GM23338 (cell line): ENCODE results near the gene PPP1R37. TPM values are rescaled to one million over a fixed set of nuclear protein-coding genes. Genes with fewer than 3 reads are reported as not detected.

Experiments used
- ATAC-seq: fragments of 200-7000 bp; cut with Tn5 transposase; 3 replicates; pipeline ENCODE4 v1.9.1; 2020
- DNase-seq: peaks from one replicate; pipeline ENCODE4 v3.0.0-alpha.2; 2015; ENCODE audit warnings: low spot score
- H2AFZ ChIP-seq: fragments of 200-600 bp; sonication (generic); 2 replicates; pipeline ENCODE4 v1.8.0; 2016; ENCODE audit warnings: antibody characterized with exemption, mild to moderate bottlenecking, moderate library complexity
- H3F3A ChIP-seq: fragments of 200-600 bp; sonication (generic); replicated peaks from 2 replicates; pipeline ENCODE4 v1.8.0; 2017; ENCODE audit warnings: antibody characterized with exemption, mixed run types, low read depth
- H3K27ac ChIP-seq: fragments of 200-600 bp; sonication (generic); 2 replicates; pipeline ENCODE4 v1.6.1; 2016; ENCODE audit warnings: low read depth
- H3K27me3 ChIP-seq: fragments of 200-600 bp; sonication (generic); 2 replicates; pipeline ENCODE4 v1.8.0; 2016; ENCODE audit warnings: mild to moderate bottlenecking, mixed run types, moderate library complexity; ENCODE audit not compliant: insufficient read depth
- H3K36me3 ChIP-seq: fragments of 200-600 bp; sonication (generic); 2 replicates; pipeline ENCODE4 v1.8.0; 2016; ENCODE audit warnings: mild to moderate bottlenecking; ENCODE audit not compliant: insufficient read depth
- H3K4me1 ChIP-seq: fragments of 200-600 bp; sonication (generic); 2 replicates; pipeline ENCODE4 v1.8.0; 2016; ENCODE audit warnings: mild to moderate bottlenecking, moderate library complexity; ENCODE audit not compliant: insufficient read depth
- H3K4me2 ChIP-seq: fragments of 200-600 bp; sonication (generic); 2 replicates; pipeline ENCODE4 v1.7.1; 2017; ENCODE audit warnings: mixed run types
- H3K4me3 ChIP-seq: fragments of 200-600 bp; sonication (generic); 2 replicates; pipeline ENCODE4 v1.6.1; 2016; ENCODE audit warnings: mixed run types
- H3K79me2 ChIP-seq: fragments of 200-600 bp; sonication (generic); replicated peaks from 2 replicates; pipeline ENCODE4 v1.8.0; 2017; ENCODE audit warnings: mild to moderate bottlenecking; ENCODE audit not compliant: insufficient read depth
- H3K9me2 ChIP-seq: fragments of 200-600 bp; sonication (generic); 2 replicates; pipeline ENCODE4 v1.8.0; 2017; ENCODE audit not compliant: insufficient read depth
- H4K20me1 ChIP-seq: fragments of 200-600 bp; sonication (generic); replicated peaks from 2 replicates; pipeline ENCODE4 v1.8.0; 2017; ENCODE audit warnings: mild to moderate bottlenecking; ENCODE audit not compliant: insufficient read depth
- H3K27ac Mint-ChIP-seq: 2 replicates; pipeline ENCODE4 v1.8.0; 2020; ENCODE audit warnings: inconsistent platforms, mild to moderate bottlenecking, moderate library complexity, mixed read lengths
- H3K27me3 Mint-ChIP-seq: 3 replicates; pipeline ENCODE4 v1.8.0; 2022; ENCODE audit warnings: low read depth, mild to moderate bottlenecking, moderate library complexity, mixed read lengths, inconsistent platforms; ENCODE audit not compliant: insufficient read depth, poor library complexity
- H3K36me3 Mint-ChIP-seq: 3 replicates; pipeline ENCODE4 v1.8.0; 2021; ENCODE audit warnings: low read depth, mild to moderate bottlenecking, inconsistent platforms, moderate library complexity, mixed read lengths
- H3K4me1 Mint-ChIP-seq: 3 replicates; pipeline ENCODE4 v1.8.0; 2020; ENCODE audit warnings: mild to moderate bottlenecking, inconsistent platforms, mixed read lengths
- H3K4me3 Mint-ChIP-seq: 3 replicates; pipeline ENCODE4 v1.8.0; 2021; ENCODE audit warnings: moderate library complexity, mild to moderate bottlenecking, inconsistent platforms, mixed read lengths
- H3K9me3 Mint-ChIP-seq: 3 replicates; pipeline ENCODE4 v1.8.0; 2020; ENCODE audit warnings: moderate library complexity, mild to moderate bottlenecking, inconsistent platforms, mixed read lengths
- CREB1 ChIP-seq: fragments of 250-450 bp; sonication (Bioruptor Pico); IDR thresholded peaks from 2 replicates; pipeline ENCODE4 v1.5.0; 2020; ENCODE audit warnings: low read depth, mild to moderate bottlenecking, moderate library complexity
- EZH2 ChIP-seq: fragments of 200-600 bp; sonication (generic); IDR thresholded peaks from one replicate; pipeline ENCODE4 v1.8.0; 2017; ENCODE audit warnings: antibody characterized with exemption, mild to moderate bottlenecking, low read depth; ENCODE audit not compliant: unreplicated experiment
- EZH2phosphoT487 ChIP-seq: fragments of 200-600 bp; sonication (generic); IDR thresholded peaks from one replicate; pipeline ENCODE4 v1.8.1; 2018; ENCODE audit warnings: antibody characterized with exemption; ENCODE audit not compliant: unreplicated experiment
- NANOG ChIP-seq: IDR thresholded peaks from 2 replicates; pipeline ENCODE4 v1.6.1; 2016; ENCODE audit warnings: antibody characterized with exemption, borderline replicate concordance
- POLR2AphosphoS5 ChIP-seq: IDR thresholded peaks from 2 replicates; pipeline ENCODE4 v1.6.1; 2016; ENCODE audit warnings: antibody characterized with exemption, low read depth
- STAT1 ChIP-seq: IDR thresholded peaks from one replicate; pipeline ENCODE4 v1.6.1; 2016; ENCODE audit warnings: antibody characterized with exemption; ENCODE audit not compliant: unreplicated experiment
- ZNF114 ChIP-seq: fragments of 250-450 bp; sonication (Bioruptor Pico); IDR thresholded peaks from 2 replicates; pipeline ENCODE4 v1.5.0; 2020; ENCODE audit warnings: mild to moderate bottlenecking, moderate library complexity
- ZNF331 ChIP-seq: fragments of 250-450 bp; sonication (Bioruptor Pico); IDR thresholded peaks from 2 replicates; pipeline ENCODE4 v1.5.0; 2020; ENCODE audit warnings: low read depth, mild to moderate bottlenecking, moderate library complexity
- polyA plus RNA-seq: library from polyadenylated mRNA; unstranded; fragments of >200 nt; fragmentation: Nextera tagmentation; extraction: Ambion mirVana; gene quantifications from 2 replicates; pipeline ENCODE4 v1.2.1, GENCODE V29; 2016
- total RNA-seq: library from RNA; depleted of rRNA; stranded (reverse); fragments of >200 nt; shearing (Covaris generic); gene quantifications from 2 replicates; pipeline ENCODE4 v1.2.3, GENCODE V29; 2014
- TF ChIP-seq, protein P1 (sequence below): IDR thresholded peaks from one replicate; pipeline ENCODE4 v1.6.1; 2018; ENCODE audit warnings: antibody characterized with exemption; ENCODE audit not compliant: unreplicated experiment
- TF ChIP-seq, protein P2 (sequence below): IDR thresholded peaks from 2 replicates; pipeline ENCODE4 v1.6.1; 2016; ENCODE audit warnings: antibody characterized with exemption
- TF ChIP-seq, protein P3 (sequence below), 2 experiments: fragments of 200-600 bp in 1 of 2; sonication (generic) in 1 of 2; conservative IDR thresholded peaks; 2 replicates each; pipeline versions ENCODE4 v1.5.1 to v1.6.1; 2016 to 2017; ENCODE audit warnings: antibody characterized with exemption in 2 of 2, low read depth in 2 of 2, mild to moderate bottlenecking in 2 of 2, moderate library complexity in 1 of 2

The PPP1R37 gene
- total and polyA plus RNA-seq, 2 experiments from 2014 or later = 6.9 to 47.2 TPM

DNA sequence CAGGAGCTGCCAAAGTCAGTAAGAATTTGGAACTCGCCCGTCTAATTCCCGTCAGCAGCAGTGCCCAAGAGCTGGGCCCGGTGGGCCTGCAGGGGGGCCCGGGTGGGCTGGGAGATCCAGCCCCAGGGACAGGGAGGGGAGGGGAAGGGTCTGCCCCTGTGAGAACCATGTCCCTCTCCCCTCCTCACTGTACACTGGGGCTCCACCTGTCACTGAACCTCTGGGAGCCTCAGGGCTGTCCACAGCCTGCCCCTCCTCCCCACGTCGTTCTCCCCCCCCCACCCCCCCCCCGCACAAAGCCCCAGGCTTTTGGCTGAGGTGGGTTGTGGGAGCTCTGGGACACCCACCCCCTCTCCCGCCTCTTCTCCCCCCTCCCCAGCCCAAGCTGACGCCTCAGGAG, 24.9 kb upstream of the PPP1R37 start (continued):
- TF ChIP-seq, protein P1, sequence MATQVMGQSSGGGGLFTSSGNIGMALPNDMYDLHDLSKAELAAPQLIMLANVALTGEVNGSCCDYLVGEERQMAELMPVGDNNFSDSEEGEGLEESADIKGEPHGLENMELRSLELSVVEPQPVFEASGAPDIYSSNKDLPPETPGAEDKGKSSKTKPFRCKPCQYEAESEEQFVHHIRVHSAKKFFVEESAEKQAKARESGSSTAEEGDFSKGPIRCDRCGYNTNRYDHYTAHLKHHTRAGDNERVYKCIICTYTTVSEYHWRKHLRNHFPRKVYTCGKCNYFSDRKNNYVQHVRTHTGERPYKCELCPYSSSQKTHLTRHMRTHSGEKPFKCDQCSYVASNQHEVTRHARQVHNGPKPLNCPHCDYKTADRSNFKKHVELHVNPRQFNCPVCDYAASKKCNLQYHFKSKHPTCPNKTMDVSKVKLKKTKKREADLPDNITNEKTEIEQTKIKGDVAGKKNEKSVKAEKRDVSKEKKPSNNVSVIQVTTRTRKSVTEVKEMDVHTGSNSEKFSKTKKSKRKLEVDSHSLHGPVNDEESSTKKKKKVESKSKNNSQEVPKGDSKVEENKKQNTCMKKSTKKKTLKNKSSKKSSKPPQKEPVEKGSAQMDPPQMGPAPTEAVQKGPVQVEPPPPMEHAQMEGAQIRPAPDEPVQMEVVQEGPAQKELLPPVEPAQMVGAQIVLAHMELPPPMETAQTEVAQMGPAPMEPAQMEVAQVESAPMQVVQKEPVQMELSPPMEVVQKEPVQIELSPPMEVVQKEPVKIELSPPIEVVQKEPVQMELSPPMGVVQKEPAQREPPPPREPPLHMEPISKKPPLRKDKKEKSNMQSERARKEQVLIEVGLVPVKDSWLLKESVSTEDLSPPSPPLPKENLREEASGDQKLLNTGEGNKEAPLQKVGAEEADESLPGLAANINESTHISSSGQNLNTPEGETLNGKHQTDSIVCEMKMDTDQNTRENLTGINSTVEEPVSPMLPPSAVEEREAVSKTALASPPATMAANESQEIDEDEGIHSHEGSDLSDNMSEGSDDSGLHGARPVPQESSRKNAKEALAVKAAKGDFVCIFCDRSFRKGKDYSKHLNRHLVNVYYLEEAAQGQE = no peak
- TF ChIP-seq STAT1 (no peak), POLR2AphosphoS5 (no peak), ZNF331 (no peak), CREB1 (no peak), NANOG (no peak), ZNF114 (no peak)
- TF ChIP-seq, protein P2, sequence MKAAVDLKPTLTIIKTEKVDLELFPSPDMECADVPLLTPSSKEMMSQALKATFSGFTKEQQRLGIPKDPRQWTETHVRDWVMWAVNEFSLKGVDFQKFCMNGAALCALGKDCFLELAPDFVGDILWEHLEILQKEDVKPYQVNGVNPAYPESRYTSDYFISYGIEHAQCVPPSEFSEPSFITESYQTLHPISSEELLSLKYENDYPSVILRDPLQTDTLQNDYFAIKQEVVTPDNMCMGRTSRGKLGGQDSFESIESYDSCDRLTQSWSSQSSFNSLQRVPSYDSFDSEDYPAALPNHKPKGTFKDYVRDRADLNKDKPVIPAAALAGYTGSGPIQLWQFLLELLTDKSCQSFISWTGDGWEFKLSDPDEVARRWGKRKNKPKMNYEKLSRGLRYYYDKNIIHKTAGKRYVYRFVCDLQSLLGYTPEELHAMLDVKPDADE = no peak

DNA sequence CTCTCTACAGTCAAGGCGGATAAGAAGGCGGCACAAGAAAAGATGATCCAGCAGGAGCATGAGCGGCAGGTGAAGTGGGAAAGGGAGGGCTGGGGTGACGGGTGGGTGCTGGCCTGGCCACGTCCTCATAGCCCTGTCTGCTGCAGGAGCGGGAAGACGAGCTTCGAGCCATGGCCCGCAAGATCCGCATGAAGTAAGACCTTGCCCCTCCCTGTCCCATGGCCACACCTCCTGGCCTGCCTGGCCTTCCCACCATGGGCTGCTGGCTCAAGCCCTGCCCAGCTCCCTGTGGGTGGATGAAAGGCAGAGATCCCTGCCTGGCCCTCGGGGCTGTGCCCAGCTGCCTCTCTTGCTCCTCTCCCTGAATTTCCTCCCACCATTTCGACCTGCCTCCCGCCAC, 23.9 kb upstream of the PPP1R37 start:
- Histone ChIP-seq H3K36me3 (peaks cover 8% of the 10 kb centered on the region; the same call in 1 of the 2 replicates), H3K79me2 (peaks cover 20% of the 10 kb centered on the region), H3K27ac (0 out of 2 replicates have a peak overlapping the region, but pooled peaks have one; percentile 59), H3K4me3 (no peak overlapping the region), H3K4me2 (no peak overlapping the region), H3K27me3 (no peaks in the 10 kb centered on the region), H4K20me1 (peaks cover 10% of the 10 kb centered on the region), H3K9me2 (no peaks in the 10 kb centered on the region), H2AFZ (no peak overlapping the region), H3F3A (peaks cover 6% of the 10 kb centered on the region; the same call in 1 of the 2 replicates), H3K4me1 (no peaks in the 10 kb centered on the region)
- ATAC-seq (peak; percentile 85), DNase-seq (peak; percentile 65)
- peaks cover 4% of the 10 kb centered on the region; the same call in 2 of the 3 replicates for H3K4me1 Mint-ChIP-seq
- H3K27me3 Mint-ChIP-seq = peaks cover 18% of the 10 kb centered on the region
- H3K4me3 Mint-ChIP-seq = no peak overlapping the region
- peaks cover 50% of the 10 kb centered on the region for H3K36me3 Mint-ChIP-seq
- H3K9me3 Mint-ChIP-seq = no peaks in the 10 kb centered on the region
- peak overlapping the region; percentile 67; the same call in 1 of the 2 replicates for H3K27ac Mint-ChIP-seq
- no peak for TF ChIP-seq CREB1
- no peak for TF ChIP-seq EZH2
- TF ChIP-seq STAT1 = no peak
- TF ChIP-seq, protein P1 = no peak
- no peak for TF ChIP-seq ZNF331
- TF ChIP-seq ZNF114 = no peak
- TF ChIP-seq, protein P3, sequence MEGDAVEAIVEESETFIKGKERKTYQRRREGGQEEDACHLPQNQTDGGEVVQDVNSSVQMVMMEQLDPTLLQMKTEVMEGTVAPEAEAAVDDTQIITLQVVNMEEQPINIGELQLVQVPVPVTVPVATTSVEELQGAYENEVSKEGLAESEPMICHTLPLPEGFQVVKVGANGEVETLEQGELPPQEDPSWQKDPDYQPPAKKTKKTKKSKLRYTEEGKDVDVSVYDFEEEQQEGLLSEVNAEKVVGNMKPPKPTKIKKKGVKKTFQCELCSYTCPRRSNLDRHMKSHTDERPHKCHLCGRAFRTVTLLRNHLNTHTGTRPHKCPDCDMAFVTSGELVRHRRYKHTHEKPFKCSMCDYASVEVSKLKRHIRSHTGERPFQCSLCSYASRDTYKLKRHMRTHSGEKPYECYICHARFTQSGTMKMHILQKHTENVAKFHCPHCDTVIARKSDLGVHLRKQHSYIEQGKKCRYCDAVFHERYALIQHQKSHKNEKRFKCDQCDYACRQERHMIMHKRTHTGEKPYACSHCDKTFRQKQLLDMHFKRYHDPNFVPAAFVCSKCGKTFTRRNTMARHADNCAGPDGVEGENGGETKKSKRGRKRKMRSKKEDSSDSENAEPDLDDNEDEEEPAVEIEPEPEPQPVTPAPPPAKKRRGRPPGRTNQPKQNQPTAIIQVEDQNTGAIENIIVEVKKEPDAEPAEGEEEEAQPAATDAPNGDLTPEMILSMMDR (conservative IDR thresholded peaks at IDR 0.05; ENCODE audit: low read depth in 2 of 2) = no peak
- TF ChIP-seq, protein P2 = no peak
- no peak for TF ChIP-seq EZH2phosphoT487
- no peak for TF ChIP-seq POLR2AphosphoS5
